ENCODE measurements around the gene ASF1B. TPM values are rescaled to one million over a fixed set of nuclear protein-coding genes. Genes with fewer than 3 reads are reported as not detected.
"Not testable (repeated sequence)": the region's sequence is repeated elsewhere in the genome, so short reads cannot be mapped to it uniquely, and the experiment has no call there.

ASF1B gene
- total RNA-seq, 1 donor = 15.6 TPM

GRCh38 chr19:14160017-14160703 lies 23.8 kb upstream of the ASF1B start:
- DNase-seq (ENCODE audit: low read depth in 2 of 3, low spot score in 2 of 3) = no peak

GRCh38 chr19:14159059-14159458 lies 22.7 kb upstream of the ASF1B start:
- no peak for DNase-seq (ENCODE audit: low read depth in 2 of 3, low spot score in 2 of 3)

GRCh38 chr19:14158276-14159023 lies 22.1 kb upstream of the ASF1B start:
- no peak for DNase-seq (ENCODE audit: low read depth in 2 of 3, low spot score in 2 of 3)

GRCh38 chr19:14156971-14157717 lies 20.8 kb upstream of the ASF1B start:
- DNase-seq (ENCODE audit: low read depth in 2 of 3, low spot score in 2 of 3) = no peak

- DNase-seq (ENCODE audit: low read depth in 2 of 3, low spot score in 2 of 3) = no peak
Observed at GRCh38 chr19:14156122-14156521, 19.7 kb upstream of the ASF1B start.

- no peak for DNase-seq (ENCODE audit: low read depth in 2 of 3, low spot score in 2 of 3)
Observed at GRCh38 chr19:14155371-14155770, 19.0 kb upstream of the ASF1B start.

GRCh38 chr19:14152713-14153112 lies 16.3 kb upstream of the ASF1B start:
- no peak for DNase-seq (ENCODE audit: low read depth in 2 of 3, low spot score in 2 of 3)

- DNase-seq (ENCODE audit: low read depth in 2 of 3, low spot score in 2 of 3) = no peak
Observed at GRCh38 chr19:14150770-14151661, 14.6 kb upstream of the ASF1B start.

GRCh38 chr19:14150041-14150769 lies 13.8 kb upstream of the ASF1B start:
- DNase-seq (ENCODE audit: low read depth in 2 of 3, low spot score in 2 of 3) = peak in 1 of 3 donors; percentile 20

- DNase-seq (ENCODE audit: low read depth in 2 of 3, low spot score in 2 of 3) = peak in 2 of 3 donors; percentile 54 to 55
Observed at GRCh38 chr19:14149509-14149994, 13.2 kb upstream of the ASF1B start.

GRCh38 chr19:14148751-14149410 lies 12.5 kb upstream of the ASF1B start:
- DNase-seq (ENCODE audit: low read depth in 2 of 3, low spot score in 2 of 3) = no peak

- peak in 2 of 3 donors; percentile 58 to 62 for DNase-seq (ENCODE audit: low read depth in 2 of 3, low spot score in 2 of 3)
Observed at GRCh38 chr19:14147797-14148605, 11.6 kb upstream of the ASF1B start.

GRCh38 chr19:14146789-14147216 lies 10.4 kb upstream of the ASF1B start:
- DNase-seq (ENCODE audit: low read depth in 2 of 3, low spot score in 2 of 3) = no peak

GRCh38 chr19:14146169-14146568 lies 9.8 kb upstream of the ASF1B start:
- DNase-seq (ENCODE audit: low read depth in 2 of 3, low spot score in 2 of 3) = not testable (repeated sequence)

- DNase-seq (ENCODE audit: low read depth in 2 of 3, low spot score in 2 of 3) = no peak
Observed at GRCh38 chr19:14145381-14145780, 9.0 kb upstream of the ASF1B start.

- peak in 2 of 3 donors; percentile 47 to 74 for DNase-seq (ENCODE audit: low read depth in 2 of 3, low spot score in 2 of 3)
Observed at GRCh38 chr19:14142262-14143190, 6.1 kb upstream of the ASF1B start.

GRCh38 chr19:14141041-14141440 lies 4.7 kb upstream of the ASF1B start:
- DNase-seq (ENCODE audit: low read depth in 2 of 3, low spot score in 2 of 3) = no peak
